ELR (cell line): ENCODE results near the gene KDM4B.
"Not testable (repeated sequence)": the region's sequence is repeated elsewhere in the genome, so short reads cannot be mapped to it uniquely, and the experiment has no call there.

Source experiments
- DNase-seq: peaks from one replicate; pipeline ENCODE4 v3.0.0-alpha.2; 2015; ENCODE audit warnings: low read depth

The KDM4B gene

DNA sequence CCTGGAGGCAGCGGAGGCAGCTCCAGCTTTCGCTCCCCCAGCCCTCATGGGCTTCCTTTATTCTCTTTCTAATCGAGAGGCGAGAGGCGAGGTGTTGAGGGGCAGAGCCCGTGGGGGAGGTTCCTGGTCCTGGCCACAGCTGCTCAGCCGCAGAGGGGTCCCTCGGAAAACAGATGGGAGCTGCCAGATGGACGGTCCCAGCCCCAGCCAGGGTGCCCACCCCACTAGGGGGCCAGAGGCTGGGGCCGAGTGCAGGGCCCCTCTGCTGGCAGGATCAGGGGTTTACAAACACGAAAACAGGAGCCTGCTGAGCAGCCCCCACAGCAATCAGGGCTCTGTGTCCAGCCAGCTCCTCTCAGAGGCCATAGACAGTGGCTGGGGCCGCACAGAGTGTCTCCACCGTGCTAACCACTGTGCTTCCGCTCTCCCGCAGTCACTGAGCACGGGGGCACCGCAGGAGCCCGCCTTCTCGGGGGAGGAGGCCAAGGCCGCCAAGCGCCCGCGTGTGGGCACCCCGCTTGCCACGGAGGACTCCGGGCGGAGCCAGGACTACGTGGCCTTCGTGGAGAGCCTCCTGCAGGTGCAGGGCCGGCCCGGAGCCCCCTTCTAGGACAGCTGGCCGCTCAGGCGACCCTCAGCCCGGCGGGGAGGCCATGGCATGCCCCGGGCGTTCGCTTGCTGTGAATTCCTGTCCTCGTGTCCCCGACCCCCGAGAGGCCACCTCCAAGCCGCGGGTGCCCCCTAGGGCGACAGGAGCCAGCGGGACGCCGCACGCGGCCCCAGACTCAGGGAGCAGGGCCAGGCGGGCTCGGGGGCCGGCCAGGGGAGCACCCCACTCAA is 182.2 kb downstream of the KDM4B start:
- no peak for DNase-seq

DNA sequence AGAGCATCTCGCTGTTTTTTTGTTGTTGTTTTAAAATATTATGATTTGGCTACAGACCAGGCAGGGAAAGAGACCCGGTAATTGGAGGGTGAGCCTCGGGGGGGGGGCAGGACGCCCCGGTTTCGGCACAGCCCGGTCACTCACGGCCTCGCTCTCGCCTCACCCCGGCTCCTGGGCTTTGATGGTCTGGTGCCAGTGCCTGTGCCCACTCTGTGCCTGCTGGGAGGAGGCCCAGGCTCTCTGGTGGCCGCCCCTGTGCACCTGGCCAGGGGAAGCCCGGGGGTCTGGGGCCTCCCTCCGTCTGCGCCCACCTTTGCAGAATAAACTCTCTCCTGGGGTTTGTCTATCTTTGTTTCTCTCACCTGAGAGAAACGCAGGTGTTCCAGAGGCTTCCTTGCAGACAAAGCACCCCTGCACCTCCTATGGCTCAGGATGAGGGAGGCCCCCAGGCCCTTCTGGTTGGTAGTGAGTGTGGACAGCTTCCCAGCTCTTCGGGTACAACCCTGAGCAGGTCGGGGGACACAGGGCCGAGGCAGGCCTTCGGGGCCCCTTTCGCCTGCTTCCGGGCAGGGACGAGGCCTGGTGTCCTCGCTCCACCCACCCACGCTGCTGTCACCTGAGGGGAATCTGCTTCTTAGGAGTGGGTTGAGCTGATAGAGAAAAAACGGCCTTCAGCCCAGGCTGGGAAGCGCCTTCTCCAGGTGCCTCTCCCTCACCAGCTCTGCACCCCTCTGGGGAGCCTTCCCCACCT is 183.3 kb downstream of the KDM4B start:
- no peak for DNase-seq

DNA sequence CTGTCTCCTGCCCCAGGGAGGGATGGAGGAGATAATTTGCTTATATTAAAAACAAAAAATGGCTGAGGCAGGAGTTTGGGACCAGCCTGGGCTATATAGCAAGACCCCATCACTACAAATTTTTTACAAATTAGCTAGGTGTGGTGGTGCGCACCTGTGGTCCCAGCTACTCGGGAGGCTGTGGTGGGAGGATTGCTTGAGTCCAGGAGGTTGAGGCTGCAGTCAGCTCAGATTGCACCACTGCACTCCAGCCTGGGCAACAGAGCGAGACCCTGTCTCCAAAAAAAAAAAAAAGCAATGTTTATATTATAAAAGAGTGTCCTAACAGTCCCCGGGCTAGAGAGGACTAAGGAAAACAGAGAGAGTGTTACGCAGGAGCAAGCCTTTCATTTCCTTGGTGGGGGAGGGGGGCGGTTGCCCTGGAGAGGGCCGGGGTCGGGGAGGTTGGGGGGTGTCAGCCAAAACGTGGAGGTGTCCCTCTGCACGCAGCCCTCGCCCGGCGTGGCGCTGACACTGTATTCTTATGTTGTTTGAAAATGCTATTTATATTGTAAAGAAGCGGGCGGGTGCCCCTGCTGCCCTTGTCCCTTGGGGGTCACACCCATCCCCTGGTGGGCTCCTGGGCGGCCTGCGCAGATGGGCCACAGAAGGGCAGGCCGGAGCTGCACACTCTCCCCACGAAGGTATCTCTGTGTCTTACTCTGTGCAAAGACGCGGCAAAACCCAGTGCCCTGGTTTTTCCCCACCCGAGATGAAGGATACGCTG is 184.0 kb downstream of the KDM4B start:
- no peak for DNase-seq

DNA sequence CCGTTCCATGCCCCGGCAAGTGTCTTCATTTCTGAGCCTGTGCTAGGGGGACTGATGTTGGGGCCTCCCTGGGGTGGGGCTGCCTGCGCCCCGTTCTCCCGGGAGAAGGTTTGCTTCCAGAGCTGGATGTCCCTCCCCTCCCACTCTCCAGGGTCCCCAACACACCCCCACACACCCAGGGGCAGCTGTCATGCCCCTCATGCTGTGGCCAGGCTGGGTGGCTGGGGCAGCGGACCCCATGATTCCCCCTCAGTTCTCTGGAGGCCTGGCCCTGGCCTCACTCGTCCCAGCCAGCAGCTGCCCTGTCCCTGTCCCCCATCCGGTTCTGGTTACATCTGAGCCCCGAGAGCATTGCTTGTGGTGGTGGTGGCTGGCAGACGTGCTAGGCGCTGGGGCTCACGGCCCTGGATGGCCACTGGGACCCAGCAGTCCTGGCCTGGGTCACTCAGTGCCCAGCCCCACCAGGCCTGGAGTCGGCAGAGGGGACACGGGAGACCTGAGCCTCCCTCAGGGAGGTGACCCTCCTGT is 184.8 kb downstream of the KDM4B start:
- DNase-seq, result no peak

DNA sequence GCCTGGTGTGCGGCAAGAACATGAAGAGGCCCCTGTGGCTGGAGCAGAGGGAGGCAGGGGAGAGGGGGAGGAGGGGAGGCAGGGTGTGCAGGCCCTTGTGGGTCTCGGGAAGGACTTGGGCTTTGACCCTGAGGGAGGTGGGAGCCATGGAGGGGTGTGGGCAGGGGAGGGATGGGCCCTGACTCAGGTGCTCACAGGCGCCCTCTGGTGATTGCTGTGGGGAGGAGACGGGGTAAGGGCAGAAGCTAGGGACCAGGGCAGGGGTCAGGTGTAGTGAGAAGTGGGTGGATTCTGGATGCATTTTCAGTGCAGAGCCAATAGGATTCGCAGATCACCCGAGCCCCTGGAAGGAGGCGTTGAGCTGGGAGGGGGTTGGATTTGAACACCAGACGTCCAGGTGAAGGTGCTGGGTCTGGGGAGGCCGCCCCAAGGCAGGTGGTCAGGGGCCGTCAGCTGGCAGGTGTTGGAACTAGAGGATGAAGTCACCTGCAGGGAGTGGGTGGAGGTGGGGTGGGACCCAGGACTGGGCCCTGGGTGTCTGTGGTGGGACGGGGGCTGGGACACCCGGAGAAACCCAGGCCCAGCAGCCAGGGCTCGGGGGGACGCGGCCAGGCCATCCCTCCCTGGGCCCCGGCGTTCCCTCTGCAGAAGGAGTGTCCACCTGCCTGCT is 185.4 kb downstream of the KDM4B start:
- peak; percentile 47 for DNase-seq

DNA sequence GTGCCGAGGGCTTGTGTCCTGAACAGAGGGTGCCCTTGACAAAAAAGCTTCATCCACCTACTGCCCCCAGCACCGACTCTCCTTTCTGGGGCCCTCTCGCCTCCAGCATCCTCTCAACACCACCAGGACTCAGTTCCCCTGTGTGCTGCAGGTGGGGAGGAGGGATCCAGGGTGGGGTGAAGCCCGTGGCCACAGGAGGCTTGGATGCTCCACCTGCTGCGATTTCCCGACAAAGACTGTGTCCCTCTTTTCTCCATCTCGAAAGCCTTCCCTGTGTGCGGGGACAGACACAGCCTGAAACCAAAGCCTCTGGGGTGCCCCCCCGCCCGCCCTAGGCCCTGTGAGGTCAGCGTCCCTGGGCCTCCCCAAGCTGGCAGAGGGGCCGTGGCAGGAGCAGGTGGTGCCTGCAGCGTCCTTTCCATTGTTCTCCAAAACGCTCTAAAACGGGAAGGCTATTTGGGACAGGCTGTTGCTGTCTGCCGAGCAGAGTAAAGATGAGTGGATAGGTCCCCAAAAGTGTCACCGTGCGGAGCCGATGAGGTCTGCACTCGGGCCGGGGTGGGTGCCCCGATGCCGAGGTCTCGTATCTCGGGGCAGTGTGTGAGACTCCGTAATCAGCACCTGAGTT is 186.0 kb downstream of the KDM4B start:
- no peak for DNase-seq

DNA sequence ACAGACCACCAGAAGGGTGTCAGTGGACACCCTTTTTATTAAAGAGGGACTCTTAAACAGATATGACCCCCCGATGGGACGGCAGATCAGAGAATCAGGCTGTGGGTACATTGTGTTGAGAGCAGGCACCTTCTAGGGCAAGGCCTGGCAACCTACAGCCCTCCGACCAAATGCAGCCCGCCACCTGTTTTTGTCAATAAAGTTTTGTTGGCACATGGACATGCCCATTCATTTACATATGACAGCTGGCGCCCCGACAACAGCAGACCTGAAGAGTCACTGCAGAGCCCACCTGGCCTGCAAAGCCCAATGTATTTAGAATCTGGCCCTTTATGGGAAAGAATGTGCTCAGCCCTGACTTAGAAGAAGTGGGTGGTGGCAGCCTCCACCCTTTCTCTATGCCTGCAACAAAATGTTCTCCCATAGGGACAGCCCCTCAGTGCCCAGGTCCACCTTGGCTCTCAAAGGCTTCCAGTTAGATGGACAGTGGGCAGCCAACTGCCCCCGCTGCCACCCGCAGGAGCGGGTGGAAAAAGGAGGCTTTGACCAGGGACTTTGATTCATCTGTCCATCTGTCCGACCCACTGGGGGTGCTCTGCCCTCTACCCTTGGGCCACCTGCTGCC is 186.8 kb downstream of the KDM4B start:
- no peak for DNase-seq

DNA sequence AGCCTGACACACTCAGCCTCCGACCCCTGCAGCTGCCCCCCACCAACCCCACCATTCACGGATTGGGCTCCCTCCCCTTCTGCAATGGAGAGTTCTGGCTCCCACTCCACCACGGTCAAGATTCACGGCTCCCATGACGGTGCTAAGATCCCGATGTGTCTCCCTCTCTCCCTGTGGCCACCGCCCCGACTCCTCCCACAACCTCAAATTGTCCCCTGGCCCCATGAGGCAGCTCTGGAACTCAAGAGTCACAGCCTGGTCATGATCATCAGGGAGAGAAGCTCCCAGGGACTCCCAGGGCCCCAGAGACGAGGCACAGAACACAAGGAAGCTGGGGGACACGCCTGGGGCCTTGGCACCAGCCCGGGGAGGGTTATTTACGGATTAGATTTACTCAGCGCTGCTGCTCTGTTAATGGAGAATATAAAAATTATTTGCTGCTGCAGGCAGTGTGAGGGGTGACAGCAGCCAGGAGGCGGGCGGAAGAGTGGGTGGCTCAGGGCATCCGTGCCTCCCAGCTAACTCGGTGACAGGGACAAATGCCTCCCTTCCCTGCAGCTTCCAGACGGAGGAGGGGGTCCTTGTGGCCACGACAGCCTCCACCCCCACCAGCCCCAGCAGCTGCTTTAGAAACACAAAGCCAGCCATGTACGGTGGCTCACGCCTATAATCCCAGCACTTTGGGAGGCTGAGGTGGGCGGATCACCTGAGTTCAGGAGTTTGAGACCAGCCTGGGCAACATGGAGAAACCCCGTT is 187.5 kb downstream of the KDM4B start:
- no peak for DNase-seq

DNA sequence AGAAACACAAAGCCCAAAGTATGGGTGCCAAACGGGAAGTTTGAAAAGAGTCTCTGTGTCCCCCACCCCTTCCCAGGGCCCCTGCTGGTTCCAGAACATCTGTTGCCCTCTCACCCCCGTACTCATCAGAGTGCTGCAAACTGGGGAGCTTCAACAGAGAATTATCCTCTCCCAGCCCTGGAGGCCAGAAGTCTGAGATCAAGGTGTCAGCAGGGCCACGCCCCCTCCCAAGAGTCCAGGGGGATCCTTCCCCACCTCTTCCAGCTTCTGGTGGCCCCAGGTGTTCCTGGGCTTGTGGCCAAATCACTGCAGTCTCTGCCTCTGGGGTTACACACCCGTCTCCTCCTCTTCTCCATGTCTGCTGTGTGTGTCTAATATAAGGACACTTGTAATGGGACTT is 188.3 kb downstream of the KDM4B start:
- DNase-seq, result no peak

DNA sequence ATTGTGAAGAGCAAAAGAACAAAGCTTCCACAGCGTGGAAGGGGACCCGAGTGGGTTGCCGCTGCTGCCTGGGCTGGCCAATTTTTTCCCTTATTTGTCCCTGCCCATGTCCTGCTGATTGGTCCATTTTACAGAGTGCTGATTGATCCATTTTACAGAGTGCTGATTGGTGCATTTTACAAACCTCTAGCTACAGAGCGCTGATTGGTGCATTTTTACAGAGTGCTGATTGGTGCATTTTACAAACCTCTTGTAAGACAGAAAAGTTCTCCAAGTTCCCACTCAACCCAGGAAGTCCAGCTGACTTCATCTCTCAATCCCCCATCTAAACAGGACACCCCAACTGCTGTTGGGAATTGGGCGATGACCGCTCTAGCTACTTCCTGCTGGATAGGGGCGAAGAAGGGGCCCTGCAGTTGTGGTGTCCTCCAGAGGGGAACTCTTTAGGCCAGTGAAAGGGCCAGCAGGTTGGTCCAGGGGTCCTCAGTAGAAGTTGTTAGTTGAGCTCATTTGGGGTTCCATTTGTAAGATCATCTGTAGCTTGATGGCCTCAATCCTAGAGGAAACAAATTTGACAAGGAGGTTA is 189.7 kb downstream of the KDM4B start:
- not testable (repeated sequence) for DNase-seq

DNA sequence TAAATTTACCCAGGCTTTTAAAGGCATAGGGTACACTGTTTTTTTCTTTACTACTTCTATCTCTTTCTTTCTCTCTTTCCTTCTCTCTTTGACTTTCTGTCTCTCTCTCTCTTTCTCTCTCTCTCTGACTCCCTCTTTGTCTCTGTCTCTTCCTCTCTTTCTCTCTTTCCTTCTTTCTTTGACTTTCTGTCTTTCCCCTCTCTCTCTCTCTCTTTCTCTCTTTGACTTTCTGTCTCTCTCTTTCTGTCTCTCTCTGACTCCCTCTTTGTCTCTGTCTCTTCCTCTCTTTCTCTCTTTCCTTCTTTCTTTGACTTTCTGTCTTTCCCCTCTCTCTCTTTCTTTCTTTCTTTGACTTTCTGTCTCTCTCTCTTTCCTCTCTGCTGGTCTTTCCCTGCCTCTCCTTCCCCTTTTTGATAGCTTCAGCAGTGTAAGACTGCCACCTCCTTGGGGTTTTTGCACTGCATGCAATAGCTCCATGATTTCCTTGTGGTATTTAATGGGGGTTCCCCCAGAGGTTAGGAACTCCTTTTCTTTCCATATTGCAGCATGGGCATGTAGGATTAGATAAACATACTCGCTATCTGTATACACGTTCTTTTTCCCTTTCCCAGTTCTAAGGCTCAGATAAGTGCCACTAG is 191.4 kb downstream of the KDM4B start:
- not testable (repeated sequence) for DNase-seq

DNA sequence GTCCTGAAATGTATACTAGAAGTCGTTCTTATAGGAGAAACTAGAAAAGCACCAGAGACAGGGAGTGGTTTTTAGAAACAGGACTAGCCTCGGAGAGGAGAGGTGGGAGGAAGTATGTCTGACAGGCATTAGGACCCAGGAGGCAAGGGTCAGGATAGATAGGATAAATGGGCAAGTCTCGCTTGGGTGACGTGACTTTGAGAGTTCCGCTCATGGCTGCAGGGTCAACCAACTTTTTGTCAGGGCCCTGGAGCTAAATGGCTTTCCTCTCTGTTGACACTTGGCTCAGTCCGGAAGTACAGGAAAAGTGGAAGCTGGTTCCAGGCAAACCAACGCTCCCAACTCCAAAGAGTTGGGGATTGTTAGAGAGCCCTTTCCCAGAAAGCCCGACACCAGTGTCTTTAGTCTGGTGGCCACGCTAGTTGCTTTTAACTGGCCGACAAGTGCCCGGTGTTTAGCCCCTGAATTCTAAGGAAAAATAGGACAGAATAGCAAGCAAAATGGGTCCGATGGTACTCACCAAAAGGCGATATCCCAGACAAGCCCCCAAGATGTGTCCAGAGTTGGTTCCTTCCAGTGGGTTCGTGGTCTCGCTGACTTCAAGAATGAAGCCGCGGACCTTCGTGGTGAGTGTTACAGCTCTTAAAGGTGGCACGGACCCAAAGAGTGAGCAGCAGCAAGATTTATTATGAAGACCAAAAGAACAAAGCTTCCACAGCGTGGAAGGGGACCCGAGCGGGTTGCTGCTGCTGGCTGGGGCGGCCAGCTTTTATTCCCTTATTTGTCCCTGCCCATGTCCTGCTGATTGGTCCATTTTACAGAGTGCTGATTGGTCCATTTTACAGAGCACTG is 196.2 kb downstream of the KDM4B start:
- DNase-seq, result not testable (repeated sequence)

DNA sequence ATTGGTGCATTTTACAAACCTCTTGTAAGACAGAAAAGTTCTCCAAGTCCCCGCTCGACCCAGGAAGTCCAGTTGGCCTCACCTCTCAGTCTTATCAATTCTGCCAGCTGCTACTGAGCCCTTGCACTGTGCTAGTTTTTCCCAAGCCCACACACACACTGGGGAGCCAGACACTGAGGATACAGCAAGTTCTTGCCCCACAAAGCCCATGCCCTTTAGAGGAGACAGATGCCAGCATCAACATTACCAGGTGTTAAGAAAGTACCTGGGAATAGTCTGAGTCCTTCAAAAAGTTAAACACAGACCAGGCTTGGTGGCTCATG is 196.7 kb downstream of the KDM4B start:
- no peak for DNase-seq

DNA sequence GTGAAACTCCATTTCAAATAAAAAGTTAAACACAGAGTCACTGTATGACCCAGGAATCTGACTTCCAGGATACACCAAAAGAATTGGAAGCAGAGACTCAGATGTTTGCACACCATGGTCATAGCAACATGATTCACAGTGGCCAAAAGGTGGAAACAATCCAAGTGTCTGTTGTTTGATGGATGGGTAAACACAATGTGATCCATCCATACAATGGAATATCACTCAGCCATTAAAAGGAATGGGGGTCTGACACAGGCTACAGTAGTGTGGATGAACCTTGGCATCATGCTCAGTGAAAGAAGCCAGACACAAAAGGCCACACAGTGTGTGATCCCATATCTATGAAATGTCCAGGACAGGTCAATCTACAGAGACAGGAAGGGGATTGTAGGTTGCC is 197.3 kb downstream of the KDM4B start:
- peak; percentile 78 for DNase-seq

DNA sequence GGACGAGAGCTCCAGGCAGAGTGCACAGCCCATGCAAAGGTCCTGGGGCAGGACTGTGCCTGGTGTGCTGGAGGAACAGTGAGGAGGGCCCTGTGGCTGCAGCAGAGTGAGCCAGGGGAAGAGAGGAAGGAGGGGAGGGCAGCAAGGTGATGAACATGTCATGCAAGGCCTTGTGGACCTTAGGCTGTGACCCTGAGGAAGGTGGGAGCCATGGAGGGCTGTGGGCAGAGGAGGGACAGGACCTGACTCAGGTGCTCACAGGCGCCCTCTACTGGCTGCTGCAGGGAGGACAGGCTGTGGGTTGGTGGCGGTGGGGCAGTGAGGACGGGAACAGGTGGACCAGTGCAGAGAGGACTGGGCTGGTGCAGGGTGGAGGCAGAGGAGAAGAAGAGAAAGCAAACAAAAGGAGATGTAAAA is 201.4 kb downstream of the KDM4B start:
- peak; percentile 22 for DNase-seq

DNA sequence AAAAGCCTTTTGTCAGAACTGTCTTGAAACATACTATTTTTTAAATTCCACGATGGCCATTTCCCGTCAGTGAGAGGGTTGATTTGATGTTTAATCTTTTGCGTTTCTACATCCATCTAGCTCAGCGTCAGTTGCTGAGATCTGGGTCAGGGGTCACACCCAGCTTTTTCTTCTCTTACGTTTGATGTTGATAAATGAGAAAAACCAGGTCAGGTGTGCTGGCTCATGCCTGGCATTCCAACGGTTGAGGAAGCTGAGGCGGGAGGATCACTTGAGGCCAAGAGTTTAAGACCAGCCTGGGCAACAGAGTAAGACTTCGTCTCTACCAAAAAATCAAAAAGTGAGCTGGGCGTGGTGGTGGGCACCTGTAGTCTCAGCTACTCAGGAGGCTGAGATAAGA is 202.8 kb downstream of the KDM4B start:
- no peak for DNase-seq

DNA sequence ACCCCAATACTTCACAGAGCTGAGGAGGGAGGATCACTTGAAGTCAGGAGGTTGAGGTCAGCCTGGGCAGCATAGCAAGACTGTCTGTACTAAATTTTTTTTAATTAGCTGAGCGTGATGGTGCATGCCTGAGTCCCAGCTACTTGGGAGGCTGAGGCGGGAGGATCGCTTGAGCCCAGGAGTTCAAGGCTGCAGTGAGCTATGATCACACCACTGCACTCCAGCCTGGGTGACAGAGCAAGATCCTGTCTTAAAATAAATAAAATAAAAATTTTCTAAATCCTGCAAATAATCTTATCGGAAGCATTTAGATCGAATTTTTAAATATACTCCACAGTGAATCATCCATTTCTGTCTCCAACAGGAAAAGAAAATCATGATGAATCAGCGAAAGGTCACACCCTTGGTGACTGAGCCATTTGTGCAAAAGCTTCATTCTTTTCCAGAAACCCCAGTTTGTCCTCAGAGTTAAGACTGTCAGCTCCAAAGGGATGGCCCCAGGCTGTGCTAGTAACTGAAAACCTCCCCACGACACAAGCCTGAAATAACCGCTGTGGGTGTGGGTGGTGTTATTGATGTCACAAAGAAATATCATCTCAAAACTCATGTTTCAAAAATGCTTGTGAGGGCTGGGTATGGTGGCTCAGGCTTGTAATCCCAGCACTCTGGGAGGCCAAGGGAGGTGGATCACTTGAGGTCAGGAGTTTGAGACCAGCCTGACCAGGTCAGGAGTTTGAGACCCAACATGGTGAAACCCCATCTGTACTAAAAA is 204.1 kb downstream of the KDM4B start:
- DNase-seq, result peak; percentile 100

DNA sequence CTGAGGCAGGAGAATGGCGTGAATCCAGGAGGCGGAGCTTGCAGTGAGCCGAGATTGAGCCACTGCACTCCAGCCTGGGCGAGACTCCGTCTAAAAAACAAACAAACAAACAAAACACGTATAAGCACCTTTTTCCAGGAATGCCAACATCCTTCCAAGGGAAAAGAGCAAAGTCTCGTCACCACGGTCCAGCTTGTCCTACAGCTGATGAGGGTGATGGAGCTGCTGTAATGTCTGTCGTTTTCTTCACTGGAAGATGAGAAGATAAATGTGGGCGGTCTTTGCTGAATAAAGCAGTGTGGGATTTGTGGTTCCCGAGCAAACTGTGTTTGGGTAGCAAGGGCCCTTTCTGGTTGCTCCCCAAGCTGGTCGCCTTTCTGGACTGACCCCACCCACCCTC is 205.1 kb downstream of the KDM4B start:
- no peak for DNase-seq
